ENCODE measurements around the gene FARSA.

The FARSA gene

DNA sequence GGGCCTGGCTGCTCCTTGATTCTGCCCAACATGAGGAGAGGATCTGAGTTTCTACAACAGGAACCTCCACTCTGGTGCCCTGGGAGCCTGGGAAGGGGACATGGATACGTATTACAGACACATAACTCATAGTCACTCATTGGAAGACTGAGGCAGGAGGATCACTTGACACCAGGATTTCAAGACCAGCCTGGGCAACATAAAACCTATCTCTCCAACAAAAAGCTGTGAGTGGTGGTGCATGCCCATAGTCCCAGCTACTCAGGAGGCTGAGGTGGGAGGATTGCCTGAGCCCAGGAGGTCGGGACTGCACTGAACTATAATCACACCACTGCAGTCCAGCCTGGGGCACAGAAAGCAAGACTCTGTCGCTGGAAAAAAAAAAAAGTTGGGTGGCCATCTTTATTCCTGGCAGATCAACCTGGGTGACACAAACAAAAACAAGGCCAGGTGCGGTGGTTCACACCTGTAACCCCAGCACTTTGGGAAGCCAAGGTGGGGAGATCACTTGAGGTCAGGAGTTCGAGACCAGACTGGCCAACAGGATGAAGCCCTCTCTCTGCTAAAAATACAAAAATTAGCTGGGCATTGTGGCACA, 45.4 kb downstream of the FARSA start:
- no peak for DNase-seq

DNA sequence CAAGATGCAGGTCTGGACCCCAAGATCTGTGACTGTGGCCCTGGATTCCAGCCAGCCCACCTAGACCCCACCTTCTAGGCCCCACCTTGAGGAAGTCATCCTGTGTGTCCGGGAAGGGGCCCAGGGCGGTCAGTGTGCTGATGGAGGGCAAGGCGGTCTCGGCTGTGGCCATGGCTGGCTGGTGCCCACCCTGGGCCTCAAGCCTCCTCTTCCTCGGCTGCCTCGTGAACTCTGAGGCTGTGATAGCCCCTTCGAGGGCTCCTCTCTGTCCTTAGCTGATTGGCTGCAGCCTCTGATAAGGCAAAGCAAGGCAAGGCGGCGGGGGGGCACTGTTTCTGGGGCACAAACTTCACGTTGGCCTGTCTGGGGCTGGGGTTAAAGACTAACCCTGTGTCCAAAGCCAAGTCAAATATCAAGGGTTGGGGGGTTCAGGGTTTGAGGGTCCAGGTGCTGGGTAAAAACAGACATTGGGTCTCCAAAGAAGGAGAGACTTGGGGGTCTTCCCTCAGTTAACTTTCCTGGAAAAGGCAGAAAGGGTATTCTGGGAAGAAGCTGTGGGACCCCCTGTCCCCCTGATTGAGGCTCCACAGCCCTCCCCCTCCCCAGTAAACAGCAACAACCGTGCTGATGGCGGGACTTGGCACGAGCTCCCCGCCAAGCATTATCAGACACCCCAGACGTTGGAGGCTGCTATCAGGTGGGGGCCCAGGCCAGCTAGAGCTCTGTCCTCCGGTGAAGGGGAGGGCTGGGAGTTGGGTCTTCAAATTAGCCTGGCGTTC, 46.4 kb downstream of the FARSA start, which contains the start of gene KLF1:
KLF1 (minus strand) TSS at position 233 of the 779 bp plus-strand sequence; CDS start at position 172, 61 bp downstream.
- DNase-seq, result no peak

DNA sequence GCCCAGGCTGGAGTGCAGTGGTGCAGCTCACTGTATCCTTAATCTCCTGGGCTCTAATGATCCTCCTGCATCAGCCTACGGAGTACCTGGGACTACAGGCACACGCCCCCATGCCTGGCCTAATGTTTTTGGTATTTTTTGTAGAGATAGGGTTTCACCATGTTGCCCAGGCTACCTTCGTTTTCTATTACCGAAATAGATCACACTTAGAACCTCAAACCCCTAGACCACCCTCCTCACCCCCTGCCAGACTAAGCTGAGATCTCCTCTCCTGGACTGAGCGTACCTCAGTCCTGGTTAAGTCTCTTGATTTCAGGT, 46.9 kb downstream of the FARSA start:
- DNase-seq, result no peak

DNA sequence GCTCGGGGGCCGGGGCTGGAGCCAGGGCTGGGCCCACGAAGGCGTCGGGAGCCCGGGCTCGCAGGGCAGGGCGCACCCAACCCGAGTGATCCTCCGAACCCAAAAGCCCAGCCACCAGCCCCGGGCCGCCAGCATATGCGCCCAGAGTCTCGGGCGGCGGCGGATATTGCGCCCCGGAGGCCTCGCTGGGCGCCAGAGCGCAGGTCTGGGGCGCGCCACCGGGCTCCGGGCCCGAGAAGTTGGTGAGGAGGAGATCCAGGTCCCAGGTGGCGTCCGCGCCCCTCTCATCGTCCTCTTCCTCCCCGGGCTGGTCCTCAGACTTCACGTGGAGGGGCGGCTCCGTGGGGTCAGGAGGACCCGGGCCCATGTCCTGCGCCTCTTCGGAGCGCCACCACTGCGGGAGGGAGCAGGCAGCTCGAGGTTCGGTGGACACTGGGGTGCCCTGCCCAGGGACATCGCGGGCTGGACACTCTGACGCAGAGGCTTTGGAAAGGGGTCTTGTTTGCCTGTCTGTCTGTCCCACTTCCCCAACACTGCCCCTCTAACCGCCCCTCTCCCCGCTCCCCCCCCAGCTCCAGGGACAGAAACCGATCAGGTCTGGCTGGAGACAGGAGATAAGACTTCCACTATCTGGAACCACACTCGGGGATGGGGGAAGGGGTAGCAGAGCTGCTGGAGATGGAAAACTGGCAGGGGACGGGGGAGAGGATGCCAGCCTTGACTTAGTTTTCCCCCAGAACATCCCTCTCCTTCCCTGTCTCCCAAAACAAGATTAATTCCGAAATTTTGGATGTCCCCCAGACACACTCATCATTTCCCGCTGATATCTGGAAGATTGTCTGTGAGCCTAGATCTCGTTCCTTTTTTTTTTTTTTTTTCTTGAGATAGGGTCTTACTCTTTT, 47.5 kb downstream of the FARSA start:
- DNase-seq, result no peak

DNA sequence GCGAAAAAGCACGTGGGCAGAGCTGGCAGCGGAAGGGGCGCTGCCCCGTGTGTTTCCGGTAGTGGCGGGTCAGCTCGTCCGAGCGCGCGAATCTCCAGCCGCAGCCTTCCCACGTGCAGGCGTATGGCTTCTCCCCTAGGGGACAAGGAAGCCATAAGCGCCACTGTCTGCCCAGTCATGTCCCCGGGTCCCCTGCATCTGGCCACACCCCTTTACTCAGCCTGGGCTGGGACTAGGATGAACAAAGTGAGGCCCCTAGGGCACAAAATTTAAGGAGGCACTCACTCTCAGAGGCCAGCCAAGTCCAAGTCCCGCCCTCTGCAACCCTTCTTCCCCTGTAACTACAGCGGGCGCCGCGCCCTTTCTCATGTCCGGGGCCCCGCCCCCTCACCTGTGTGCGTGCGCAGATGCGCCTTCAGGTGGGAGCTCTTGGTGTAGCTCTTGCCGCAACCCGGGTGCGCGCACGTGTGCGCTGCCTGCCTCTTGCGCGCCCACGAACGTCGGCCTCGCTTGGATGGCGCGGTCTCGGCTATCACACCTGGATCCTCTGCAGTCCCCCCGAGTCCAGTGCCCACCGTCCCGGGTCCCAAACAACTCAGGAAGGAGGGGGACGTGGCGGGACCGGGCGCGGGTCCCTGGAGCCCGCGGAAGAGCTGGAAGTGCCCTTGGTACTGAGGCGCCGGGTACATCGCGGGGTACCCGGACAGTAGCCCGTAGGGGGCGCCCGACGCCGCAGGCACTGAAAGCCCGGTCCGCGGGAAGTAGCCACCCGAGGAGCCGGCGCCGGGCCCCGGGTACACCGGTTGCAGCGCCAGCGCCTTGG, 48.4 kb downstream of the FARSA start:
- DNase-seq, result peak; percentile 42

DNA sequence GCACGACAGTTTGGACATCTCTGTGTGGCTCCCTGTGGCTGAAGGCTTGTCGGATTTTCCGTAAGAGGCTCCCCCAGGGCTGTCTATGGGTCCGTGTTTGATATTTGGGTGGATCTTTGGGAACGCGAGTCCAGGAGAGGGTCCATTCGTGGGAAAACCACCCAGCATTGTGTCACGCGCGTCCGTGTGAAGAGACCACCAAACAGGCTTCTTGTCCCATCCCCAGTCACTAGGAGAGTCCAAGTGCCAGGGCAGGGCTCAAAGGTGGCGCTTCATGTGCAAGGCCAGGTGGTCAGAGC, 48.9 kb downstream of the FARSA start:
- DNase-seq, result no peak

DNA sequence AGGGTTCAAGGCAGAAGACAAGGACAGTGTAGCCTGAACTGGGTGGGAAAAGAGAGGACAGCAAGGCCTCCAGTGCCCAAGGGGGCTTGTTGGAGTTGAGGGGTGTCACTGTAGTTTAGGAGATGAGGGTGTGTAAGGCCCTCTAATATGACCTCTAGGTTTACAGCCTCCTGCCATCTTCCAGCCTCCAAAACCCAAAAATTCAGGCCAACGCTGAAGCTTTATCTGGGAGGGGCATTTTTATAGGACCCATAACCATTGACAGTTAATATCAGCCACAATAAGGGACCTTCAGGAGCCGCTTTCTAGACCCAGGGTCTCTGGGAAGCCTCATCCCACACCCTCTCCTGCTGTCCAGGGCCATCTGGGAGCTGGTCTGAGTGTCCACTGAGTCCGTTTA, 49.3 kb downstream of the FARSA start:
- no peak for DNase-seq

DNA sequence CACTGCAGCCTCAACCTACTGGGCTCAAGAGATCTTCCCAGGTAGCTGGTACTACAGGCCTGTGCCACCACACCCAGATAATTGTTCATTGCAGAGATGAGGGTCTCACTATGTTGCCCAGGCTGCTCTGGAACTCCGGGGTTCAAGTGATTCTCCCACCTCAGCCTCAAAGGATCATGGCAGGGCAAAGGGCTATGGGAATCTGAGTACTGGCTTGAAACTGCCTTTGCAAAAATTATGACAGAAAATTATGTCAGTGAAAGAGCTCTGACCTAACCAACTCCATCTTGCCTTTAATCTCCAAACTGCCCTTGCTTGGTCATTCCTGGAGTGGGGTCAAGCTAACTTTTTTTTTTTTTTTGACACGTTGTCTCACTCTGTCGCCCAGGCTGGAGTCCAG, 50.9 kb downstream of the FARSA start:
- no peak for DNase-seq

DNA sequence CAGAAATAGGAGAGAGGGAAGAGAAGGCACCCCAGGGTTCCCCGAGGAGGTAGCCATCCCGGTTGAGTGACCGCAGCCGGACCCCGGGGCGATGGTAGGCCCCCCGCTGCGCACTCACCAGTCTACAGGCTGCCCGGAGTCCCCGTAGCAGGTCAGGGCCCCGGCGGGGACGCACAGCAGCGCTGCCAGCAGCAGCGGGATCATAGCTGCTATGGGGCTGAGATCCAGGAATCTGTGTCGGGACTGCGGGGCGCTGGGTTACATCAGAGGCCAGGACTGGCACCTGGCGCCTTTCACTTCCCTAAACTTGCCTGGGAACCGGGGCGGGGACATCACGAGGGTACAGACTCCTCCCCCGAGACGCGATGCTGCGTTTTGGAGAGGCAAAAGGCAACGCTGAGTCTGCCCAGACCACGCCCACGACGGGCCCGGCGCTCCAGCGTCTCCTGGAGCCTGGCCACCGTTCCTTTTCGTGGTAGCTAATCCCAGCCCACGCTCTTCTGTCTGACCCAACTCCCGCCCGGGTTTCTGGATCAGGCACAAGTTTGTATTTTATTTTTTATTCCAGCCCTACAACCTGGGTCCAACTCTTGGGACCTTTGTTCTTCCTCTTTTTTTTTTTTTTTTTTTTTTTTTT, 52.2 kb downstream of the FARSA start, which contains the start of gene DNASE2:
DNASE2 (minus strand) TSS at position 278 of the 637 bp plus-strand sequence; CDS start at position 204, 74 bp downstream.
- DNase-seq, result peak; percentile 94

DNA sequence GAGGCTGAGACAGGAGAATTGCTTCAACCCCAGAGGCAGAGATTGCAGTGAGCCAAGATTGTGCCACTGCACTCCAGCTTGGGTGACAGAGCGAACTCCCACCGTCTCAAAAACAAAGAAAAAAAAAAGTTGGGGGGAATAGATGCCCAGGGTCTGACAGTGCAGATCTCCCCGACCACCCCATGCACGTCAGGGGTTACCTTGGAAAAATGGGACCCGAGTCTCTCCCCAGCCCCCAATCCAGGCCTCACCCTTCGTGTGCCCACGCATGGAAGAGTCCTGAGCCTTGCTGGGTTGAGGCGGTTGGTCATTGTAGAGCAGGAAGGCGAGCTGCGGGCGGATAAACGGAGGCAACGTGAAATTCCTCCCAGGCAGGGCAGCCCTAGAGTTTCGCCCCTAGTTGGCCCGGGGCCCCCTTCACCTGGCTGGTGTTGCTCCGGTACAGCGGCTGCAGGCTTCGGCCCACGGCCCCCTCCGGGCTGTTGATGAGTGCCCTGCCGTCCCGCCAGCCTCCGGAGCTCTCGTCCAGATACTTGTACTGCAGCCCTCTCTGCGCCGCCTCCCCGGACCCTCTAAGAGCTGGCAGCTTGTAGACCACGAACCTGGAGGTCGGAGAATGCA, 52.9 kb downstream of the FARSA start:
- no peak for DNase-seq

DNA sequence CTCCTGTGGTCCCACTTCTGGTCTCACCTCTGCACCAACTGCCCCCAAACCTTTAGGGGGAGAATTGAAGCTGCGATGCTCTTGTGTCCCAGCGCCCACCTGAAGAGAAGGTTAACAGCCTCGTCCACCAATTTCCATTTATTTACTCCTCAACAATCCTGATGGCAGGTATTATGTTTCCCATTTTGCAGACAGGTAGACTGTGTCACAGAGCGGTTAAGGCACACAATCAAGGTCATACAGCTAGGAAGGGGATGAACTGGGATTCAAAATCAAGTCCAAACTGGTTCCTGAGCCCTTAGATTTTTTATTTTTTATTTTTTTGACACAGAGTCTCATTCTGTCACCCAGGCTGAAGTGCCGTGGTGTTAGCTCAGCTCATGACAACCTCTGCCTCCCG, 58.4 kb downstream of the FARSA start:
- DNase-seq, result no peak

DNA sequence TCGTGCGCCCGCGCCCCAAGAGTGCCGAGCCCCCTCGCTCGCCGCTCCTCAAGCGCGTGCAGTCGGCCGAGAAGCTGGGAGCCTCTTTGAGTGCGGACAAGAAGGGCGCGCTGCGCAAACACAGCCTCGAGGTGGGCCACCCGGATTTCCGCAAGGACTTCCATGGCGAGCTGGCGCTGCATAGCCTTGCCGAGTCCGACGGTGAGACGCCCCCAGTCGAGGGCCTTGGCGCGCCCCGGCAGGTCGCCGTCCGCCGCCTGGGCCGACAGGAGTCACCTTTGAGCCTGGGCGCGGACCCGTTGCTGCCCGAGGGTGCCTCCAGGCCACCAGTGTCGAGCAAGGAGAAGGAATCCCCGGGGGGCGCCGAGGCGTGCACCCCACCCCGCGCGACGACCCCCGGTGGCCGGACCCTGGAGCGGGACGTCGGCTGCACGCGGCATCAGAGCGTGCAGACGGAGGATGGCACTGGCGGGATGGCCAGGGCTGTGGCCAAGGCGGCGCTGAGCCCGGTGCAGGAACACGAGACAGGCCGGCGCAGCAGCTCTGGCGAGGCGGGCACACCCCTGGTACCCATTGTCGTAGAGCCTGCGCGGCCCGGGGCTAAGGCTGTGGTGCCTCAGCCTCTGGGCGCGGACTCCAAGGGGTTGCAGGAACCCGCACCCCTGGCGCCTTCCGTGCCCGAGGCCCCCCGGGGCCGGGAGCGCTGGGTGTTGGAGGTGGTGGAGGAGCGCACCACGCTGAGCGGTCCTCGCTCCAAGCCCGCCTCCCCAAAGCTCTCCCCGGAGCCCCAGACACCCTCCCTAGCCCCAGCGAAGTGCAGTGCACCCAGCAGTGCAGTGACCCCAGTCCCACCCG, 59.4 kb downstream of the FARSA start:
- no peak for DNase-seq

DNA sequence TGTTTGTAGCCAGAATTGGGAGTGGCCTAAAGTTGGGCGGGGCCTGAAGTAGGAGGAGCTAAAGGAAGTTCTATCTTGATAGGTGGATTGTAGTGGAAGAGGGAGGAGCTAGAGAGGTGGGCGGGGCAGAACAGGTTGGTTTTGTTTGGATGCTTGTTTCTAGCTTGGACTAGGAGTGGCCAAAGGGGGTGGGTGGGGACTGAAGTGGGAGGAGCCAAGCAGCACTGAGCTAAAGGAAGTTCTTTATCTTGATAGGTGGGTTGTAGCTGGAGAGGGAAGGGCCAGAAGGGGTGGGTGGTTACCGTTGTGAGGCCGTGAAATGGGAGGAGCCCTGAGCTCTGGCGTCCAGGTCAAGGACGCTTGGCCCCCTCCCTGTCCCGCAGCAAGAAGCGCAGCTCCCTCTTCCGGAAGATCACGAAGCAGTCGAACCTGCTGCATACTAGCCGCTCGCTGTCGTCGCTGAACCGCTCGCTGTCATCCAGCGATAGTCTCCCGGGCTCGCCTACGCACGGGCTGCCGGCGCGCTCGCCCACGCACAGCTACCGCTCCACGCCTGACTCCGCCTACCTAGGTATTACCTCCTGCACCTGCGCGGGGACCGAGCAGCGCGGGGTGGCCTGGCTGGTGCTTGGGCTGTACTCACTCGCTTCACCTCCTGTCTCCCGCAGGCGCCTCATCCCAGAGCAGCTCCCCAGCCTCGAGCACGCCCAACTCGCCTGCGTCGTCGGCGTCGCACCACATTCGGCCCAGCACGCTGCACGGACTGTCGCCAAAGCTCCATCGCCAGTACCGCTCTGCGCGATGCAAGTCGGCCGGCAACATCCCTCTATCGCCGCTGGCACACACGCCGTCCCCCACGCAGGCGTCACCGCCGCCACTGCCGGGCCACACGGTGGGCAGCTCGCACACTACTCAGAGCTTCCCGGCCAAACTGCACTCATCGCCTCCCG, 60.3 kb downstream of the FARSA start:
- DNase-seq, result no peak
